RWPE2 (cell line): ENCODE data around the gene METTL25B.
A peak's percentile ranks its signal among the peaks of the same experiment; 100 is the strongest.

Source experiments
- ATAC-seq: fragments of 200-7000 bp; cut with Tn5 transposase; 3 replicates; pipeline ENCODE4 v1.9.1; 2021; ENCODE audit warnings: low read depth
- DNase-seq: peaks from one replicate; pipeline ENCODE4 v3.0.0-alpha.2; 2020; ENCODE audit warnings: low spot score
- H3K27ac ChIP-seq: fragments of 450-650 bp; 2 replicates; pipeline ENCODE4 v1.5.1; 2017; ENCODE audit warnings: mild to moderate bottlenecking; ENCODE audit not compliant: poor library complexity, severe bottlenecking
- H3K27me3 ChIP-seq: fragments of 250-450 bp; sonication (Bioruptor Pico); 2 replicates; pipeline ENCODE4 v1.5.1; 2021; ENCODE audit warnings: mild to moderate bottlenecking, moderate library complexity; ENCODE audit not compliant: insufficient read depth, poor library complexity, severe bottlenecking
- H3K36me3 ChIP-seq: fragments of 250-450 bp; sonication (Bioruptor Pico); 2 replicates; pipeline ENCODE4 v1.5.1; 2020; ENCODE audit warnings: low read depth, mild to moderate bottlenecking, moderate library complexity
- H3K4me1 ChIP-seq: fragments of 250-450 bp; sonication (Bioruptor Pico); 2 replicates; pipeline ENCODE4 v1.5.1; 2021; ENCODE audit warnings: mild to moderate bottlenecking, moderate library complexity; ENCODE audit not compliant: insufficient read depth, poor library complexity, severe bottlenecking
- H3K4me3 ChIP-seq: fragments of 250-450 bp; sonication (Bioruptor Pico); 2 replicates; pipeline ENCODE4 v1.5.1; 2021; ENCODE audit warnings: mild to moderate bottlenecking, moderate library complexity; ENCODE audit not compliant: severe bottlenecking
- H3K9me3 ChIP-seq: fragments of 250-450 bp; sonication (Bioruptor Pico); 2 replicates; pipeline ENCODE4 v1.5.1; 2021; ENCODE audit warnings: mild to moderate bottlenecking, moderate library complexity; ENCODE audit not compliant: severe bottlenecking
- TF ChIP-seq, protein P1 (sequence below): fragments of 450-650 bp; IDR thresholded peaks from one replicate; pipeline ENCODE4 v1.5.1; 2017; ENCODE audit warnings: mild to moderate bottlenecking, moderate library complexity; ENCODE audit not compliant: poor library complexity, severe bottlenecking

METTL25B gene

DNA sequence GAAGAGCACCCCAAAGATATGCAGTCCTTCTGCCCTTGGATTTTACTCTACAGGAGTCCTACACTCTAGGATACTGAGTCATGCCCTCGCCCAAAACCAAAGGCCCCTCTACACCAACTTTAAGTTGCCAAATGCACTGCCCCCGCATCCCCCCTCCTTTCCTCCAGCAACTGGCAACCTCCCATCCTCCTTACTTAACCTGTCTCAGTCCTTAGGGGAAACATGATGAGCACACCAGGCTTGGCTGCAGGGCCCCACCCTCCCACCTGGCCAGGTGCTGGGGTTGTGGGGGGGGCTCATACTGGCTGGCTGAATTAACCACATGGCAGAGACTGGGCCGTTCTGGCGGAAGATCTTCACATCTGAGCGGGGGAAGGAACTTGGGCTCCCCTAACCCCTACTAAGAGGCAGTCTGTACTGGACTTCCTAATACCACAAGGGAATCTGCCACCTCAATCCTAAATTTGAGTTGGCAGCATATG is 22.0 kb downstream of the METTL25B start:
- H3K9me3 ChIP-seq = no peaks in the 10 kb centered on the region
- peak overlapping the region; percentile 67 for H3K4me3 ChIP-seq
- peaks cover 30% of the 10 kb centered on the region for H3K36me3 ChIP-seq
- peaks cover 33% of the 10 kb centered on the region for H3K4me1 ChIP-seq
- no peaks in the 10 kb centered on the region for H3K27me3 ChIP-seq
- peak overlapping the region; percentile 98 for H3K27ac ChIP-seq
- peak; percentile 84 for DNase-seq
- ATAC-seq = peak; percentile 47
- TF ChIP-seq, protein P1, sequence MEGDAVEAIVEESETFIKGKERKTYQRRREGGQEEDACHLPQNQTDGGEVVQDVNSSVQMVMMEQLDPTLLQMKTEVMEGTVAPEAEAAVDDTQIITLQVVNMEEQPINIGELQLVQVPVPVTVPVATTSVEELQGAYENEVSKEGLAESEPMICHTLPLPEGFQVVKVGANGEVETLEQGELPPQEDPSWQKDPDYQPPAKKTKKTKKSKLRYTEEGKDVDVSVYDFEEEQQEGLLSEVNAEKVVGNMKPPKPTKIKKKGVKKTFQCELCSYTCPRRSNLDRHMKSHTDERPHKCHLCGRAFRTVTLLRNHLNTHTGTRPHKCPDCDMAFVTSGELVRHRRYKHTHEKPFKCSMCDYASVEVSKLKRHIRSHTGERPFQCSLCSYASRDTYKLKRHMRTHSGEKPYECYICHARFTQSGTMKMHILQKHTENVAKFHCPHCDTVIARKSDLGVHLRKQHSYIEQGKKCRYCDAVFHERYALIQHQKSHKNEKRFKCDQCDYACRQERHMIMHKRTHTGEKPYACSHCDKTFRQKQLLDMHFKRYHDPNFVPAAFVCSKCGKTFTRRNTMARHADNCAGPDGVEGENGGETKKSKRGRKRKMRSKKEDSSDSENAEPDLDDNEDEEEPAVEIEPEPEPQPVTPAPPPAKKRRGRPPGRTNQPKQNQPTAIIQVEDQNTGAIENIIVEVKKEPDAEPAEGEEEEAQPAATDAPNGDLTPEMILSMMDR = no peak

DNA sequence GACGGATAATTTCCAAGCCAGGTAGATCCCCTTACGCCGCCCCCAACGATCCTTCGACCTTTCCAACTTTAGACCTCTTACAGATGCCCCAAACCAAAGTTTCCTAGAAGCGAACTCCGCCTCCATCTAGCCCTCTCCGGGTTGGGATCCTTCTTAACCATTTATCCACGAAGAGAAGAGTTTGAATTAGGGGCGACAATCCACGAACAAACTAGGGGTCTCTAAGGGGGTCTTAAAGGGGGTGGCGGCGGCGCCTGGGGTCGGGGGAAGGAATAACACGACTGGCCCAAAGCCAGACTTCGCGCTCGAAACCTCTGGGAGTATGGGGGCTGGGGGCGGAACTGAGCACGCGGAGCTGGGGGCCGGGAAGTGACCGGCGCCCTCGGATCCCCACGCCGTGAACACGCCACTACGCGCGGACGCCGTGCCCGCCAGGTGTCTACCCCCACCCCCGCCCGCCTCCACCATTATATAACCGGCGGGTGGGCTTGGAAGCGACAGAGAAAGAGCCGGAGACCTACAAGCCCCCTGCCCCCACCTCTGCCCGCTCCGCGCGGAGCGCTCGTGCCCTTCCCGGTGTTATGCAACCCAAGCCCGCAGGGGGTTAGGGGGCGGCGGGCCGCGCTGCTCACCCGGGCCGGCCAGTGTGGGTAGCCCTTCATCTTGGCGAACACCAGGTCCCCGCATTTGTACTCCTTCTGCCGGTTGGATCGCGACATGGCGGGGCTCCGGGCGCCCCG is 22.6 kb downstream of the METTL25B start:
- Histone ChIP-seq H3K36me3 (peaks cover 24% of the 10 kb centered on the region), H3K4me3 (peak overlapping the region; percentile 67), H3K9me3 (no peaks in the 10 kb centered on the region), H3K4me1 (peaks cover 33% of the 10 kb centered on the region), H3K27me3 (no peaks in the 10 kb centered on the region), H3K27ac (peak overlapping the region; percentile 98)
- TF ChIP-seq, protein P1 = no peak
- DNase-seq (no peak), ATAC-seq (no peak)

DNA sequence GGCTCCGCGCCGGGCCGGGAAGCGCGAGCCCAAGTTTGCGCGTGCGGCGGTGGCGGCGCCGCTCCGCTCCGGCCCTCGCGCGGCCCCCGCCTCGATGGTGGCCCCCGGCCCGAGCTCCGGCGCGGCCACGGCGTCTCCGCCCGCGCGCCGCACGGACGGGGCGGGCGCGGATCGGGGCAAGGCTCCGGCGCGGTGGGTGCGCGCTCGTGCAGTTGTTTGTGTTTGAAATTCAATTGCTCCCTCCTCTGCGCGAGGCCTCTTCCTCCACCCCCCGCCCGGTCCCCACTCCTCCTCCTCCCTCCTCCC is 23.1 kb downstream of the METTL25B start, which contains the start of gene HDGF:
HDGF (minus strand) TSS at position 225 of the 306 bp plus-strand sequence. CDS start 246 bp downstream, outside the sequence.
- Histone ChIP-seq H3K27me3 (no peaks in the 10 kb centered on the region), H3K4me3 (peak within 1 kb of the TSS; percentile 67), H3K9me3 (no peaks in the 10 kb centered on the region), H3K4me1 (peaks cover 28% of the 10 kb centered on the region), H3K36me3 (peaks cover 19% of the 10 kb centered on the region), H3K27ac (peak within 1 kb of the TSS; percentile 98)
- TF ChIP-seq, protein P1 = no peak
- ATAC-seq (no peak), DNase-seq (no peak)

DNA sequence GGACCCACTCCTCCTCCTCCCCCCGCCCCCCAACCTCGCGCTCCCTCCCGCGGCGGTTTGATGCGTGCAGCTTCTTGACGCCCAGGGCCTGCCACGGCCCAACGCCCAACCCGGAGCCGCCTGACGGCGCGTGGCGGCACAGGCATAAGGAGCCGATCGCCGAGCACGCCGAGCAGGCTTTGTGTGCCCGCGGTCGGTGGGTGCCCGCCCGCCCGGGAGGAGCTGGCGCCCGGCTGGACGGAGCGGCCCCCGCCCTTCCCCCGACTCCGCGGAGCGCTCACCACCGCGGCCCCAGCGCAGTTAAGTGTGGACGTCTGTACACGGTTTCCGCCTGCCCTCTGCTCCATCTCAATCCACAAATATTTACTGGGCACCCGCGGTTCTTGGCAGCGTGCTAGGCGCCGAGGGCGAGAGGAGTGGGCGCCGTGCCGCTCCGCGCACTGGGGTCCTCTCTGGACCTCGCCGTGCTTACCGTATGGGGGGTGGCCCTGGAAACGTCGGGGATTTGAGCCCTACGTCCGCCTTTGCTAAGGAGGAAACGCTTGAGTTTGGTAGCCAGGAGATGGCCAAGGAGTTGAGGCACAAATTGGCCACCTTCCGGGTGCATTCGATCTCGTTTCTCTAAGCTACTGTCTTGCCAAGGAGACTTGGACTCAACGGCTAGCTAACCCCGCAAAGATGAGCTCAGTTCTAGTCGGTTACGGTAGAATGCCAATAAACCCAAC is 23.6 kb downstream of the METTL25B start:
- Histone ChIP-seq H3K27ac (peak overlapping the region; percentile 98), H3K9me3 (no peaks in the 10 kb centered on the region), H3K4me1 (peaks cover 28% of the 10 kb centered on the region), H3K27me3 (no peaks in the 10 kb centered on the region), H3K4me3 (peak overlapping the region; percentile 67), H3K36me3 (peaks cover 19% of the 10 kb centered on the region)
- ATAC-seq = peak; percentile 47
- TF ChIP-seq, protein P1 = no peak
- peak; percentile 96 for DNase-seq
